ENCODE measurements around the gene PRKN.

The PRKN gene

DNA sequence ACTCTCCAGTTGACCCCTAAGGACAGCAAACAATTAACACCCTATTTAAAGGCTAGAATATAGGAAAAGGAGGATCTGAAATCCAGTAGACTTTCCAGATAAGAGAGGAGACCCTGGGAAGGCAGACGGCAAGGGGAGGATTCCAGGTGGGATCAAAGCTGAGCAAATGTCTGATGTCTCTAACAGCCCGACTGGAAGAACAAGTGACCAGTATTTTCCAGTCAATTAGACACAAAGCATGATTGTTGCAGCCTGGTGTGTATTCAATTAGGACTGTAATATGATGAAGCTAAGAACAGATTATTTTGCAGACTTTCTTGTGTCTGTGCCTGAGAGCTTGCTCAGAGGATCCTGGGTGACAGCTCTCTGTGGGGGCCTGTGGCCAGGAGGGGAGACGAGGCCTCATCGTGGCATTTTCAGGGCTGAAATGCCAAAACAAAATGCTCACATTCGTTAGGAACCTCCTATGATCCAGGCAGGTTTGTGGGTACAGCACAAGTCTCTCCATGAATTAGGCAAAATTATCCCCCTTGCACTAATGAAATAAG is 981.9 kb downstream of the PRKN start:
- DNase-seq: peak; percentile 82

DNA sequence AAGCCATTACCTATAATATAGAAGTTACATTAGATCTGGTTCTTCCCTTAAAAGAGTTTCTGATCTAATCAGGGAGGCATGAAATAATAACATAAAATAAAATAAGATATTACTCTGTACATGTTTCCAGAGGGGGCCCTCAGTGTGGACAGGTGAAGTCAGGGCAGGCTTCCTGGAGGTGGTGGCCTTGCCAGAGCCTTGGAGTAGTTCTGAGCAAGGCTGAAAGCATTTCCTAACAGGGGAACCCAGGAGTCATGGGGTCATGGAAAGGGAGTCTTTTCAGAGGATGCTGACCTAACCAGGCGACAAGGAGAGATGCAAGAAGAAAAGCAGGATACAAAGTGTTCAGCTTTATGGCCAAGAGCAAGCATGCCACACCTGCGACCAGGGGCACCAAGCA is 982.4 kb downstream of the PRKN start:
- DNase-seq: no peak

DNA sequence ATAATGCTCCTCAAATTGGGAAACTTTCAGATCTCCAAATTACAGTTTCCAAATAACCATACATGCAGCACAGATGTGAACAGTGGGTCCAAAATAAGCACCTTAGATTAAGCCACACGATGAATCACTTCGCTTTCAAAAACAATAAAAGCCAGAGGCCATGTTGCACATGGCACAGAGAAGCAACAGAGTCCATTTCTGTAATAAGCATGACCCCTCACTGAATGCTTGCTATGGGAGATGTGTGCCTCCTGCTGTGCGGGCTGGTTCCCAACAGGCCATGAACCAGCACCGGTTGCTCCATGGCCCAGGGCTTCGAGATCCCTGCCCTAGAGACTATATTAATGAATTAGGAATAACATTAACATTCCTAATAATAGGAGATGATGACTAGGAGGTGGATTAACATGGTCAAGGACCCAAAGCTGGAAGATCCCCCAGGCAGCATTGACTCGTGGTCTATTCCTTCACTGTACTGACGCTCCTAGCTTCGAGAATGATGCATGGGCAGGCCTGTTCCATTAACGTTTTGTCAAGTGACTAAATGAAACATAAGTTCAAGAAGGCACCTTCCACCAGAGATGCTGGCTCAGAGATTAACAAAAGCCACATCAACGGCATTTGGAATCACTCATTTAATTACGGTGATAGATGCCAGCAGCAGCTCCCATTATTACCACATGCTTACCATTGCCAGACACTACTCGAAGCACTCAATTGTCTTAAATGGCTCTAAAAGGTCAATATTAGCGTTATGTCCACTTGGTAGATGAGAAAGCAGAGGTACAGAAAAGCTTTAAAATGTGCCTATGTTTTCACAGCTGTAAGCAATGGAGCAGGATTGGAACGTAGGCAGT is 983.1 kb downstream of the PRKN start:
- peak; percentile 59 for DNase-seq

DNA sequence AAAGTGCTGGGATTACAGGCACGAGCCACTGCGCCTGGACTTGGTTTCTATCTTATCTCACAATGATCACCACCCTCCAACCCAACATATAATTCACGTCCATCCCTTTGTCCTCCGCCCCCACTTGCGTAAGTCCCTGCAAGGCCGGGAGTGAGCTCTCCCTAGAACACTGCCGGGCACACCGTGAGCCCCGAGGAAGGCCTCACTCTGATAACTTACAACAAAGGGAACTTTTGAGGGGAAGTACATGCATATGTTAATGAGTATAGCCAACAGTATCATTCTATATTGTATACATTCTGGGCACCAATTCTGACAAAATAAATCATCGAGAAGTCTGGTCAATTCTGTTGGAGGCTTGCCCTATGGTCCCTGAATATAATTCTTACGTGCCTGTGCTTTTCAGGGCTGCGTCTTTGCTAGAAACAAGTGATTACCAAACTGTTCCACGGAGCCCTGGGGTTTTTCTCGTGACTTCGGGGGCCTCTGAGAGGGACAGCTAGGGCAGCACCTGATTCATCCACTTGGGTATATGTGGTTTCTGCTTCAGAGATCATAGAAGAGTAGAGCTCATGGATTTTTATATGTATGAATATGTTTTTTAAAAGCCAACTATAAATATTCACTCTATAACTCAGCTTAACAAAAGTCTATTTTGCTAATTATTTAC is 983.9 kb downstream of the PRKN start:
- no peak for DNase-seq

DNA sequence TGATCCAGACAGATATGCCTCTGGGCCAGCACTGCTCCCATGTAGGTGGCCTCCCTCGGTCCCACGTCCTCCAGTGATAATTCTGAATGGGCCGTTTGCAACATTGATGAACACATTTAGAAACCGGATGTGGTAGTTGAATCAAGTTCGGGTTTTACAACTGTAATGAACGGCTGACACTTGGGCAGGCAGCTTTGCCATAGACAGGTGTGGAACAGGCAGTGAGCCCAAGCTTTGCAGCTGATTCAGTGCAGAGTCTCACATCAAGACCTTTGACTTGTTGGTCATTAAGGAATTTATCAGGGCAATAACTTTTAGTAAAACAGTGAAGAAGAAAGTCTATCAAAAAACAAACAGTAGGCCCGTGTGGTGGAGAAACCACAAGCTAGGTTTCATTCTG is 987.1 kb downstream of the PRKN start:
- no peak for DNase-seq

DNA sequence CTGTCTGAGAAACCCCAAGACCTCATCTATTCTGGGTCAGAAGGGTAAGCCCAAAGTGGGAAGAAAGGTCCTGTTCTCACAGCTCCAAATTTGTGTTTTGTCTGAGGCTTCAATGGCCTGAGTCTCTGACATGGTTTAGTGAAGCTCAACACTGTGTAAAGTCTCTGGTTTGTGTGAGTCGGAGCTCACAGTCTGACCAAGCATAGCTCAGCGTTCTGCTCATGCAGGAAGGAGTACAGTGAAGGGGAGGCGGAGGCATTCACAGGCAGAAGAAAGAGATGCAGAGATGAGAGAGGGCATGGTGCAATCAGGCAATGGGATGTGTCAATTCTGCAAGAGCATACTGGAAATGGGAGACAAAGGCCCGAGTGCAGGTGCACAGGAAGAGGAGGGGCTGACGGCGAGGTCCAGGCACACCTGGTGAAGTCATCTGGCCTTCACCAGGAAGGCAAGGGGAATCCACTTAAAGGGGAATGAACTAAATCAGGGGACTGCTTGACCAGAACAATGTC is 990.7 kb downstream of the PRKN start:
- peak; percentile 88 for DNase-seq

DNA sequence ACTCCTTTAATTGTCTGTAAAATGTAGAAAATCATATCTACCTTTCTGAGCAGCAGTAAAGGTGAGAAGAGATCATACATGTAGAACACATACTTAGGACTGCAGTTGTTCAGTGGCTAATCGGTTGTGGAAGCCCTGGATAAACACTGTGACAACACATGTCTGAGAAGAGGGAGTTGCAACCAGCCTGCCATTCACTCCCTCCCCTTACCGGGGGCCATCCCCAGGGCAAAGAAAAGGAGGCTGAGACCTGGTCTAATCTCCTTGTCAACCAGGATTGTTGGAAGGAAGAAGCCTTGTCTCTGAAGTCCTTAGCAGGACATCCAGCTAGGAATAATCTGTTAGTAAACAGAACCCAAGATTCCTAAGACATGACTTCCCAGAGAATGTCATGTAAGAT is 991.2 kb downstream of the PRKN start:
- peak; percentile 31 for DNase-seq

DNA sequence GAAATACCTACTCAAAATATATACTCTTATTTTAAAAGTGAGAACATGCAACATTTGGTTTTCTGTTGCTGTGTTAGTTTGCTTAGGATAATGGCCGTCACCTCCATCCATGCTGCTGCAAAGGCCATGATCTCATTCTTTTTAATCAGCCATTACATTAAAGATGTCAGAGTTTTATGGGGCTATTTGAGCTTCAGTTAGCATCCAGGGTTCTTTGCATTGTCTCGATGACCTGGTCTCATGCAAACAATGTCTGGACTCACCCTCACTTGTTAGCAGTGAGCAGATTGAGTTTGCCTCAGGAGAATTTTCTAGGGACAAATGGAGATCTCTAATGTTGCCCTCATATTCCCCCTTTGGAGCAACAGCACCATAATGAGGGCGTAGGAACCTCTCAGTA is 995.0 kb downstream of the PRKN start:
- peak; percentile 88 for DNase-seq

DNA sequence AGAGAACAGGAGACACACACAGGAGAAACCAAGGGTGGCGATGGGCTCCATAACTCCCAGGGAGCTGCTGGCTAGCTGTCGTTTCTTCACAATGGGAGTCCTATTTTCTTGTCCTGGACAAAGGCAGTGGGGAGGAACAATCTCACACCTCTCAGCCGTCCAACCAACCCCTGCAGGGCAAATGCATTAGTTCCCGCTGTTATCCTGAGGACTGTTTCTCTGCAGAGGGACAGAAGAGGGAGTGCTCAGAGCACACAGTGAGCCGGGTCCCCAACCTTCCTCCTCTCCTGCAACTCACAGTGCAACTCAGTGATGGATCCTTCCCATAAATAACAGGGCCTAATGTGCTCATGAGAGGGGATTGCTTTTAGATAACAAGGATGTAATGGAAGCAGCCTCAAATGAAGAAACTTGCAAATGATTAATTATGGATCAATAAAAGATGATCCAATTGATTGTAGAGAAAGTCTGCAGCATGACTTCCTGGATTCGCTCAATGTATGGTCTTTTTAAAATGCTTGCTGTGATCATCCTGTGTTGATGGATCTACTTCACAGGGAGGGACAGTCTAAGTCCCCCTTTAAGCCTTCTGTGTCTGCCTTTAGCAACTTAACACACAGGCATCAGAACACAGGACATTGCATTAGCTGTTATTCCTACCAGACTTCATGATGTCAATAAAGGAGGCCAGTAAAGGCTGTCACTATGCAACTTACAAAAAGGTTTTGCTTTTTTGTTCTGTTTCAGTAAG is 1000.3 kb downstream of the PRKN start:
- peak; percentile 94 for DNase-seq

DNA sequence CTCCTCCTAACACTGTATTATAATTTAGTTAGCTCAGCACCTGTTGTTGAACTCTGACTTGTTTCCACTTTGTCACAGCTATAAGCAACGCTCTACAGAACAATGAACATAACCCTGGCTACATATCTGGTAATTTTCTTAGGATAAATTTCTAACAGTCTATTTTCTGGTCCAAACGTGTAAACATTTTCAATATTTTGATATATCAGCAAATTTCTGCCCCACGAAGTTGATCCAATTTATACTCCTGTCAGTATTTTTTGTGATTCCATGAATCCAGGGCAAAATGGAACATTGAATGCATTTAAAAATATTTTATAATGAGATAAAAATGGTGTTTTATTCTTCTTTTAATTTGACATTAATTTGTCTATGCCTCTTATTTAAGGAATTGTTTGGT is 1005.2 kb downstream of the PRKN start:
- DNase-seq: no peak

DNA sequence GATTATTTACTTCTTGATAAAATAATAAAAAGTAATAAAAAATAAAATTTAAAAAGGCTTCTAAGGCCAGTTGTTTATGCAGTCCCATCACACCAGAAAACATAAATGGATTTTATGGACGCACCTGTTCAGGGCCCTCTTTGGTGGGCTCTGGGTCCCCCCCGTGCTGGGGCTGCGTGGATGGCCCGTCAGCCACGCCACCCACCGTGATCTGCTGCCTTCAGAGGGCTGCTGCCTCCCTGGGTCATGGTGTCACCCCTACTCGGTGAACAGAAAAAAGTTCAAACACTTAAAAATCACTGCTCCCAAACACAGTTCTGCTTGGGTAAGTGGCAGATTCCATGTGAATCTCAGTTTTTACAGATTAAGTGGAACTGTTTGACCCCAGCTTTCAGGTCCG is 1006.1 kb downstream of the PRKN start:
- no peak for DNase-seq

DNA sequence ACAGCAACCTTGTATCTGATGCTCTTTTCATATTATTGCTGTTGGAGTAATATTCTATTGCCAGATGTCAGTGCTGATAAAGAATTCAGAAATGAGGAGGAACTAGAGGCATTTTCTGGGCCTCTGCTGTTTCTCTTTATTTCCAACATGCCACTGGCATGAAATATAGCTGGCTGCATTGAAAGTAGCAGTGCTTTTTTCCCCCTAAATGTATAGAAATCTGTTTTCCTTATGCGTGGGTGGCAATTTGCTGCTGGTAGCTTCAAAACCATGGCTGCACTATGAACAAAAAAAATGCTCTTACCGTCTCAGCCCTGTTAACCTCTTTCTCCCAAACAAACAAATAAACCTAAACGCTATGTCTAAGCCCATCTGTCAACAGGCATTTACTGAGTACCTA is 1011.4 kb downstream of the PRKN start:
- no peak for DNase-seq

DNA sequence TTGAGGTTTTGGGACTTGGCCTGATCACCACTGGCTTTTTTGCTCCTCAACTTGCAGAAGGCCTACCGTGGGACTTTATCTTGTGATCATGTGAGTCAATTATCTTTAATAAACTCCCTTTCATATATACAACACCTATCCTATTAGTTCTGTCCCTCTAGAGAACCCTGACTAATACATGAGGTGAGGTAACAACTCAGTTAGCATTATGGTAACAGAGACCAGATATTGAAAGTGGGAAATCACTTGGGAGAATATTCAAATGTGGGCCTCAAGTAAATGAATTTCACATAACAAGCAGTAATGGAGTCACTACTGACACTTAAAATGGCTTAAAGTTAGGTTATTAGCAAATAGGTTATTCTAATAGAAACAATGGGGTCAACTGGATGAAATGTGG is 1015.6 kb downstream of the PRKN start:
- DNase-seq: no peak

DNA sequence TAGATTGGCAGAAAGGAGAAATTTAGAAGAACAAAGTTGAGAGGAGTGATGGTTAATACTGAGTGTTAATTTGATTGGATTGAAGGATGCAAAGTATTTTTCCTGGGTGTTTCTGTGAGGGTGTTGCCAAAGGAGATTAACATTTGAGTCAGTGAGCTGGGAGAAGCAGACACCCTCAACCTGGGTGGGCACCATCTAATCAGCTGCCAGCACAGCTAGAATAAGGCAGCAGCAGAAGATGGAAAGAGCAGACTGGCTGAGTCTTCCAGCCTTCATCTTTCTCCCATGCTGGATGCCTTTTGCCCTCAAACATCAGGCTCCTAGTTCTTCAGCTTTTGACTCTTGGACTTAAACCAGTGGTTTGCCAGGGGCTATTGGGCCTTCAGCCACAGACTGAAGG is 1016.1 kb downstream of the PRKN start:
- no peak for DNase-seq

DNA sequence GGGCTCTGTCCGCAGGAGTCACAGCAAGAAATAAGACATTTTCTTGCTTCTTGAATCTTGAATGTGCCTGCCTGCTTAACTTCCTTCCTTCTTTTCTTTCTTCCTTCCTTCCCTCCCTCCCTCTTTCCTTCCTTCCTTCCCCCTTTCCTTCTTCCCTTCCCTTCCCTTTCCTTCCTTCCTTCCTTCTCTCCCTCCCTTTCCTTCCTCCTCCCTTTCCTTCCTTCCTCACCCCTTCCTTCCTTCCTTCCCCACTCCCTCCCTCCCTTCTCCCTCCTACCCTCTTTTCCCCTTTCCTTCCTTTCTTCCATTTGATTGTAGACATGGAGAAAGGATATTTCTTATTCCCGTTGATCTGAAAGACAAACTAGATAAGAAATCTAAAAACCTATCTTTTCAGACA is 1016.9 kb downstream of the PRKN start:
- DNase-seq: no peak

DNA sequence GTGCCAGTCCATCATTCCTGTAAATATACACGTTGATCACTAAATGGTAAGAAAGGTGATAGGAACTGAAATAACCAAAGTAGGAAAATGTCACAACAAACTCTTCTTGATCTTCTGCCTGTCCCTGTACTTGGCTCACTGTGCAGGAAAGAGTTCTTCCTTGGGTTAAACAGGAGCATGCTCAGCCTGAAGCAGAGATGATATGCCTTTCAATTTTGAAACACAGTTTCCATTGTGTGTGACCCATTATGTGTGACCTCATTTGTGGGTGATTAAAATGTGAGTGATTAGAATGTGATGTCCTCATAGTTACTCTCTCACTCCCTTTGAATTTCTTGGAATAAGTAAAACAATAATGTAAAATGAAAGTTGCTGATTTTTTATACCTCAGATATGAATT is 1026.5 kb downstream of the PRKN start:
- no peak for DNase-seq

DNA sequence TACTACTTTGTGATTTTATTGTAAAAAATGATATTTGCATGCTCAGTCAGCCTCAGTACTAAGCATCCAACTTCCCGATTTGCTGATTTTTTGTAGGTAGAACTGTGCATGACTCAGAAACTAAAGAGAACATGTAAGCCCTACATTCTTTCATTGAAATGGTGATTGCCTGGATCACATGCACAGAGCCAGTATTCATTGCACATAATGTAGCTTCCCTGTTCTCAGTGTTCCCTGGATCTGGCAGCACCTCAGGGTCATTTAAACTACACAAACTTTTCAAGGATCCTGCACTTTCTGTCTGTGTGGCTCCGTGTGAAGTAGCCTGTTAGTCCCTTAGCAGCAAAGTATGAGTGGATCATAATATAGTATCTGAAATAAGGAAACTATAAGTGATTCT is 1030.8 kb downstream of the PRKN start:
- no peak for DNase-seq

DNA sequence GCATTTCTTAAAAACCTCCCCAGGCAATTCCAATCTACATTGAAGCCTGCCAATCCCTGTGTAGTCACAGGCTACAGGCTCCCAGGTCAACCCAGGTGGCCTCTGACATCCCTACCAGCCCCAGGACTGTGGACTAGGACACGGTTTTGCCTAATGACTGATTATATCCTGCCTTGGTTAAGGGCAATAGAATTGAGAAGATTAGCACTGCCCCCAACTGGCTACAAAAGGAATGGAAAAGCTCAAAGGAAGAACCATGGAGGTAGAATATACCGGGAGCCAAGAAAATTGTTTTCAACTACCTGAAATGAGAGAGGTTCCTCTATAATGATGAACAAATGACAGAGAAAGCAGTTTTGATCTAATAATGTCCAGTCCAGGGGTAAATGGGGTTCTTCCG is 1032.6 kb downstream of the PRKN start:
- peak; percentile 71 for DNase-seq

DNA sequence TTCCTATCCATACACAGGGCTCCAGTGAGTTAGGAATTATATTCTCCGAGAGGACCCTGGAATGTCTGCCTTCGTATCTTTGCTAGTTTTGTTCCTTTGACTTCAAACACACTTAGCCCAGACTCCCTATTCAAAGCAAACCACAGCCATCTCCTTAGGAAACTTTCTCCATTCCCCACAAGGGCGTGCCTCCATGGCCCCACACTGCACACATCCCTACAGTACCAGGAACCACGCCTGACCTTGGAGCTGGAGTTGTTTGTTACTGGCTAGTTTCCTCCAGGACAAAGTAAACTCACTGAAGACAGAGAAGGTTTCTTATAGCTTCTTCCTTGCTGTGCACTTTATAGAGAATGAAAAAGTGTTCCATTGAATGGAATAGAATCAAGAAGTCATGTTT is 1040.9 kb downstream of the PRKN start:
- DNase-seq: no peak

DNA sequence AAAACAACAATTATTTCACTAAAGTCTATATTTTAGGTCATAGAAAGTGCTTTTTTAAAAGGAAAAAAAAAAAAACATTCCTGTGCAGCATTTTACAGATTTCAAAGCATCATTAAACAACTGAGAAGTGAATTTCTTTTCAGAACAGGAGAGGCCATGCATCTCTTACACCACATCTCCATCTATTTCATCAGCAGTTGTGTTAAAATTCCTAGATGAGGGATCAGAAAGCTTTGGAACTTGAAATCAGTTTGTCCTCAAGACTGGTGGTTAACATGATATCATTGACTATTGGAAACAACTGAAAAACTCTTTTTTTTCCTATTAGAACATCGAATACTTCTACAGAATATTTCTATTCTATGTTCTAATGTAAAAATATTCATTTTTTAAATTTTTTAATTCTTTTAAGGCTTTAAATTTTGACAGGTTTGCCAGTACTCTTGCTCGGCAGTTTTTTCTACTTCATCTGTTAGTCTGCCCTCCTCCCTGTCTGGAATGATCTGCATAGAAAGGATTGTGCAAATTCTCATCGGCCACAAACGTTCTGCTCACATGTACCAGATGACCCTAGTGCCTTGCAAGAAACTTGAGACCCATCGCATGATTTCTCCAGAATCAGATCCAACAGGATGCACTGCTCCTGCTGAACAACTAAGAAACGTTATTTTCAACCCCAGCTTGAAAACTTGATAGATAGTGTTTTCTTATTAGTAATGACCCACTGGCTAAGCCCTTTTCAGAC is 1042.7 kb downstream of the PRKN start:
- no peak for DNase-seq

DNA sequence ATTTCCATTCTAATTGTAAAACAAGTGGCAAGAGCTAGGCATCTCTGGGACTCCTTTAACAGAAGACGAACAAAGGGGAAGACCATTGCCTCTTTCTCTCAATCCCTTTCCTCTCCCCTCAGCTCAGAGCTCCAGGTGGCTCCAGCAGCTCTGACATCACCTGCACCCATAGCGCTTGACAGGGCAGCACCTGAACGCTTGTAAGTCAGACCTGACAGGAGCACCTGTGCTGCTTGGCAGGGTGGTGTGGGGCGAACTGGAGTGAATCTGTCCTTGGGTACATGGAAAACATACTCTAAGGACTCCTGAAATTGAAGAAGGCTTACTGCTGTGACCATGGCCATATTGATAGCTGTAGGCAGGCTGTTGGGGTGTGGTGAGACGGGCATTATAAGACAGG is 1044.2 kb downstream of the PRKN start:
- DNase-seq: peak; percentile 78

DNA sequence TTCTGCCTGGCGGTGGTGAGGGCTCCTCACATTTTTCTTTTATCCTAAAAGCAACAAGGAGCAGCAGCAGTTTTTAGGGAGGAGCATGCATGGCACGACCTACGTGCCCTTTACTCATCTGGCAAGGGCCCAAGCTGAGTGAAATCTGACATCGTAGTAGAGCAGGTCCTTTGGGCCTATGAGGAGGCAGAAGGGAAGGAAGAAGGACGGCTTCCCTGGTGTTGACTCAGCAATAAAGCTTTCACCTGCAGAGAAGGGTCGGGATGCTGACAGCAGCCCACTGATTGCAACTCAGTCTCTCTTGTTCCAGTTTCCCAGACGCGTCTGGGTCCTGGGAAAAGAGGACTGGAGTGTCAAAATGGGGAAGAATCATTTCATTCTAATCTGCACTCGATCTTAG is 1044.6 kb downstream of the PRKN start:
- DNase-seq: peak; percentile 82

All from NCI-H69 (cell line).